IPS-NIHi7 (cell line): ENCODE results near the gene PTPRT.
"Not testable (repeated sequence)": the region's sequence is repeated elsewhere in the genome, so short reads cannot be mapped to it uniquely, and the experiment has no call there.

ENCODE experiments used
- DNase-seq: peaks from one replicate; pipeline ENCODE4 v3.0.0; 2012; ENCODE audit warnings: mixed read lengths; ENCODE audit errors: extremely low spot score

The PTPRT gene

GRCh38 chr20:42295592-42295991 lies 894.1 kb downstream of the PTPRT start:
- no peak for DNase-seq

GRCh38 chr20:42294976-42295375 lies 894.7 kb downstream of the PTPRT start:
- DNase-seq = no peak

DNA sequence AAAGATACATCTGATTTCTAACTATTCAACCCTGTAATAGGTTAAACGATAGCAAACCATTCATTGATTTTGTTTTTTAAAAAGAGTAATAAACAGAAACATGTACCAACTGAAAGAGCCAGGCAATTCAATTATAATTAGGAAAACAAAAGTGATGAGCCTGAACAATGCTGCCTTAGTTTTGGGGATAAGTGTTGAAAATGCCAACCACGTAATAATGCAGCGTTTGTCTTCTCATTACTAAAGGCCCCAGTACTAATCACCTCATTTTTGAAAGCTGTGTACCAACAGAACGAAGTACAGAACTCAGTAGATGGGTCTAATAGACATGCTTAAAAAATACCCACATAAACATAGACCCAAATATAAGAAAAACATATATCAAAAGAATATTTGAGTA lies 907.9 kb downstream of the PTPRT start:
- no peak for DNase-seq

GRCh38 chr20:42276718-42277602 lies 912.7 kb downstream of the PTPRT start:
- DNase-seq = no peak

DNA sequence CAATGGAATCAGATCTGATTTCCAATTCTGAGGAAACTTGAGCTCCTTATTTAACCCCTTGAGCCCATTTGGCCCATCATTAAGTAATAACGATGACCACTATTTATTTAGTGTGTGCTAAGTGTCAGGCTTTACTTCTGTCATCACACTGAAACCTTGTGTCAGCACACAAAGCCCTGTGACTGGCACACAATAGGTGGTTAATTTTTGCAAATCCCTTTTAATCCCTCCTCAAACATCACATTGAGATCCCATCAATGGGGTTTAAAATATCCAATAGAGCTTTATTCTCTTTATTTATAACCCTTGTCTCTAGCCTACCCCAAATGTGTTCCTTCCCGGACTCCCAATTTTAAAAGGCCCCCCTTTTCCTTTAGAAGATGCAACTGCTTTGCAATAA lies 914.7 kb downstream of the PTPRT start:
- DNase-seq = no peak

DNA sequence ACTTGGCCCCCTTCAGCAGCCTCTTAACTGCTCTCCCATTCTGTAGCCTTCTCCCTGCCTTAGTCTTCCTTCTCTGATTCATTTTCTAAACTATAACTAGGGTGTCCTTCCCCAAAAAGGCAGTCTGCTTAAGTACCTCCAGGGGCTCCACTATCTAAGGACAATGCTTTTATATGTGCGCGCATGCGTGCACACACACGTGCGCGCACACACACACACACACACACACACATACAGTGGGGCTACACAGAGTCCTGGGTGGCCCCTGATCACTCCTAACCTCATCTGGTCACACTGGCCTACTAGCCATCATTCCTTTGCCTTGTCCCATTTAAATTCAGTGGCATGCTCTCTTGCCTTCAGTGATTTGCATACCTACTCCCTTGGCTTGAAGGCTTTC lies 917.2 kb downstream of the PTPRT start:
- no peak for DNase-seq

DNA sequence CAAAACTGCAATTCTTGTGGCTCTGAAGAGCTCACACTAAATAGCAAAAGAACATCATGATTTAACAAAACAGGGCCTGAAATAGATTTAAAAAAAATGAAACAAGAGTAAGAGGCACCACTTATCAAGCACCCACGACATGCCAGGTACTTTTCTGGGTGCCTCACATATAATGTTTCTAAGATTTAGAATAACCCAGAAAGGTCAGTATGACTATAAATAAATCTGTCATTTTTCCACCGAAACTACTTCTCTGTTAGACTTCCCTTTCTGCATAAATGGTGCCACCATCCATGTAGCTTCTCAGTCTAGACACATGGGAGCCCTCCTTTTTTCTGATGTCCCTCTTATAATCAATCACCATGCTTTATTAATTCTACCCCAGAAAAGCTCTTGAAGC lies 919.2 kb downstream of the PTPRT start:
- DNase-seq = no peak

GRCh38 chr20:42267793-42268384 lies 921.8 kb downstream of the PTPRT start:
- DNase-seq = no peak

- DNase-seq = no peak
Measured at GRCh38 chr20:42261766-42262270, 927.9 kb downstream of the PTPRT start.

- no peak for DNase-seq
Measured at GRCh38 chr20:42260184-42260583, 929.5 kb downstream of the PTPRT start.

- no peak for DNase-seq
Measured at GRCh38 chr20:42259389-42259788, 930.3 kb downstream of the PTPRT start.

DNA sequence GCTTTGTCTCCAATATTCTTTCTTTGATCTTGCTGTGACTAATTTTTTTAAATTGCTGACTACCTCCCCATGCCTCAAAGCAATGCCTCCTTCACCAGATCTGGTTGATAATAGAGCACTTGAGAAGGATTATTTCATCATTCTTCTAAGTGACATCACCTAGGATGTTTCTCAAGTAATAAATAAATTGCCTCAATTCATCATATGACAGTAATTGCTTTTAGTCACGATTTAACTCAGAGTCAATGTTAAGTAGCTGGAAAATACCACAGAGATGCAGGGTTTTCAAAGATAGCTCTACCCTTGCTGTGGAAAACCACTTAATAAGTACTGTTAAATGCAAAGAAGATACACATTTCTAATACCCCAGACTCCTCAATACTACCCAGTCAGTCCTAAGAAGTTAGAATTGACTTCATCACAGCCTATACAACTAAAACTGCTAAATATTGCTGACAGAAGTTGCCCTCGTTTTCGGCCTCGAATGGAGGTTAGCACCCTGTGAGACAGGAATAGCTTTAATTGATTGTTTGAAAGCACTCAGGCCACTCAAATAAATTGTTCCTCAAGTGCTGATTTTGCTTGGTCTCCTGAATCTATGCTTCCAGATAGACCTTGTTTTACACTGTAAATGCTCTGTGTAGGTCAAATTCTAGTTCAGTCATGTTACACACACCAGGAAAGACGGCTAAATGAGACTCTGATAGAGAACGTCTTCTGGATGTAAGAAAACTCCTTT lies 931.0 kb downstream of the PTPRT start:
- no peak for DNase-seq

DNA sequence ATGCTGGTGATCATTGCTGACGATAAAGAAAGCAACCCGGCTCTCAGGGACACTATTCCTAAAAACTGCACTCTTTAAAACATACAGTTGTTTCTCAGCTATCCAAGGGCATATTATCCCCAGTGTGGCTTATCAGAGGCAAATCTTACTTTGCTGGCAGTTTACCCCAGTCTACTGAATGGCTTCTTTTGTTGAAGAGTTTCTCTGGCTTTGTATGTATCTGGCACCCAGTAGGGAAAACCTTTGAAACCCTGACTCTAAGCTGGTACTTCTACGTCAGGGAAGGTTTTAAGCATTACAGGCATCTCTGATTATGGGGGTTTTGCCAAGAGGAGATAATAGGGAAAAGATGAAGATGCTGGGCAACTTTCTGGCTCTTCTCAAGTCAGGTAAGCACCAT lies 933.9 kb downstream of the PTPRT start:
- DNase-seq = no peak

DNA sequence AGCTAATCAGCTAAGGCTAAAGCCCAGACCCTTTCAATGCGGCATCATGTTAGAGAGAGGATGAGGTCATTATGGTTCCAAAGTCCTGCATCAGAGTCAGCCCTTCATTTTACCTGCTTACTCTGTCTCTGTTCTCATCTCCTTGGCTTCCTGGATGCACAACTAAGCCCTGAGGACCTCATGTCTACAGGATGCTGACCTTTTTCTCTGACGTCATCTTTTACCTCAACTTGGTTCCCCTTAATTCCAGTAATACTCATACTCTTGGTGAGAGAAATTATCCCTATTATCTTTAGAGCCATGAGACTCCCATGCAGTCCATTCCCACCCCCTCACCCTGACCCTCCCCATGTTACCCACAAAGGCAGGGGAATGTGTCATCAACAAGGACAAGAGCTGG lies 935.0 kb downstream of the PTPRT start:
- no peak for DNase-seq

DNA sequence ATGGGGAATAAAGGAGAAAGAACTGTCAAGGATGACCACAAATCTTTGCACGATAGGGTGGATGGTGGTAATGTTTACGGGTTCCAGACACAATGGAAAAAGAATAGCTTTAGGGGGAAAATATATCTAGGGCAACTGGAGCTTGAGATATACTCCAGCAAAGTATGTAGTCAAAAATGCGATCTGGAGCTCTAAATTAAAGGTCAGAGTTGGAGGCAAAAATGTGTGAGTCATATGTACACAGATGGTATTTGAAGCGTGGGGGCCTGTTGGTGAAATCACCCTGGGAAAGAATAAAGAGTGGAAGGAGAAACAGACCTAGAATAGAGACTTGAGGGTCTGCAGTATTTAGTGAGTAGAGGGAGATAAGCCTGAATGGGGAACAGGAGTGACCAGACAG lies 937.6 kb downstream of the PTPRT start:
- no peak for DNase-seq

- no peak for DNase-seq
Measured at GRCh38 chr20:42218621-42219374, 970.9 kb downstream of the PTPRT start.

DNA sequence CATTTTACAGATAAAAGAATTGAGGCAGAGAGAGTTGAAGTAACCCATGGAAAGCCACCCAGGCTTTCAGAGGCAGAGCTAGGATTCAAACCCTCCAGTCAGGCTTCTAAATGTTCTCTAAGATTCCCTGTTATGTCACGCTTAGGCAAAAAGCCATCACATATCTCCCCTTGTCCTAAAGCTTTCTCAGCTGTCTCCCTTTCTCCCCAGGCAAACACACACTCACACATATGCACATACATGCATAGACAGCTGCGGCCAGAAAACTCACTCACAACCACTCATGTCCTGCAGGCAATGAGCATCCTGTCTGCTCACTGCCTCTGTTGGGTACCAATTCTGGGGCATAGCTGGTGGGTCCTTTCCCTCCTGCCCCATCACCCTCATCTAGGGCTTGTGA lies 975.6 kb downstream of the PTPRT start:
- no peak for DNase-seq

- no peak for DNase-seq
Measured at GRCh38 chr20:42212391-42212790, 977.3 kb downstream of the PTPRT start.

DNA sequence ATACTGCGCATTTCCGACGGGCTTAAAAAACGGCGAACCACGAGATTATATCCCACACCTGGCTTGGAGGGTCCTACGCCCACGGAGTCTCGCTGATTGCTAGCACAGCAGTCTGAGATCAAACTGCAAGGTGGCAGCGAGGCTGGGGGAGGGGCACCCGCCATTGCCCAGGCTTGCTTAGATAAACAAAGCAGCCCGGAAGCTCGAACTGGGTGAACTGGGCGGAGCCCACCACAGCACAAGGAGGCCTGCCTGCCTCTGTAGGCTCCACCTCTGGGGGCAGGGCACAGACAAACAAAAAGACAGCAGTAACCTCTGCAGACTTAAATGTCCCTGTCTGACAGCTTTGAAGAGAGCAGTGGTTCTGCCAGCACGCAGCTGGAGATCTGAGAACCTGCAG lies 983.1 kb downstream of the PTPRT start:
- not testable (repeated sequence) for DNase-seq

DNA sequence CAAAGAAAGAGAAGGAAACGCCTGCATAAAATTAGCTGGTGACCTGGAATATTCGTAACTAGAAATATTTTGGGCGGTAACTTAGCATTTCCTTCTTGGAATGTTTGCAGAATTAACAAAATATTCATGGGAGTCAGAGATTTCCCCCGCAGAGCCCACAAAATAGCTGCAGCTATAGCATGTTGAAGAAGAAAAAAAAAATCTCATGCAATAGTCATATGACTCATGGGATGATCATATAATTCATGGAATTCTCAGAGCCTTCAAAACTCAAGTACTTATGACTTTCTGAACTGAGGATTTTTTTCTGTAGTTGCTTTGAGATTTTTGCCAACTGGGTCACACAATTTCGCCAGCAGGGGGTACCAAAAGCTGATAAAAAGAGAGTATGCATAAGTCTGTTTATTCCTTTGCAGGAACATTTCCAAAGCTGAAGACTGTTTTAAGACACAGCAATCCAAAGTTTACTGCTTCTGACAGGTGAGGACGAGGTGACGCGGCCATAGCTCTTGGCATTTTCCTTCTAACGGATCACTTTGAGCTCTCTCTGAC lies 985.5 kb downstream of the PTPRT start:
- DNase-seq = no peak

DNA sequence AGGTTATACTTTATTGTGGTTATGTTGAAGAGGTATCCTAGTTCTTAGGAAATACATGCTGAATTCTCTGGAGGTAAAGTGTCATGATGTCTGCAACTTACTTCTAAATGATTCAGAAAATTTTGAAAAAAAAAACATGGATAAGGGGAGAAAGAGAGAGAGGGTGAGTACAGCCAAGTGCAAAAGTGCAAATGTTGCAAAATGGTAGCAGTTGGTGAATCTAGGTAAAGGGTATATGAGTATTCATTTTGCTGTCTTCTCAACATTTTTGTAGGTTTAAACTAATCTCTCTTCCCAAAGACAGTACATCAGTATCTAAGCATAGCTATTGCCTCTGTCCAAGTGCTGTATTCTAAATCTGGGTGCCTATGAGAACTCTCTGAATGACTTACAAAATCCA lies 992.1 kb downstream of the PTPRT start:
- DNase-seq = no peak

GRCh38 chr20:42193119-42193518 lies 996.6 kb downstream of the PTPRT start:
- DNase-seq = no peak
